NCI-H748 (cell line): ENCODE results near the gene BANF2.
A peak's percentile ranks its signal among the peaks of the same experiment; 100 is the strongest.

Experiments used
- DNase-seq: peaks from one replicate; lab custom pipeline; 2025; ENCODE audit not compliant: unreplicated experiment; lab: John Stamatoyannopoulos, UW

Gene BANF2

DNA sequence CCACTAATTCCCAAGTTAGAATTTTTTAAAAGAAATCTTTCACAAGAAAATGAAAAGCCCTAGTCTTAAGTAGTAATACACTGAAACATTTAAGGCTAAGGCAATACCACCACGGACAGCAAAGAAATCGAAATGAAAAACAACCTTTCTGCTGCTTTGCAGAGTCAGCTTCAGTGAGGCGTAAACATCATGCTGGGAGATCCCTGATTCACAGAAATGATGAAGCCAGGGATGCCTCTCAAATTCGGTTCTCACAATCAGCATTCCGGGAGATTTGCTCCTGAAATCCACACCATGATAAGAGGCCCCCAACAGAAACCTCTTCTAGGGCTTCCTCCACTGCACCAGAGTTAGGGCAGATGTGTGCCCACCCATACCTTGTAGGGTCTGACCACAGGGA, 36.3 kb upstream of the BANF2 start:
- no peak for DNase-seq

DNA sequence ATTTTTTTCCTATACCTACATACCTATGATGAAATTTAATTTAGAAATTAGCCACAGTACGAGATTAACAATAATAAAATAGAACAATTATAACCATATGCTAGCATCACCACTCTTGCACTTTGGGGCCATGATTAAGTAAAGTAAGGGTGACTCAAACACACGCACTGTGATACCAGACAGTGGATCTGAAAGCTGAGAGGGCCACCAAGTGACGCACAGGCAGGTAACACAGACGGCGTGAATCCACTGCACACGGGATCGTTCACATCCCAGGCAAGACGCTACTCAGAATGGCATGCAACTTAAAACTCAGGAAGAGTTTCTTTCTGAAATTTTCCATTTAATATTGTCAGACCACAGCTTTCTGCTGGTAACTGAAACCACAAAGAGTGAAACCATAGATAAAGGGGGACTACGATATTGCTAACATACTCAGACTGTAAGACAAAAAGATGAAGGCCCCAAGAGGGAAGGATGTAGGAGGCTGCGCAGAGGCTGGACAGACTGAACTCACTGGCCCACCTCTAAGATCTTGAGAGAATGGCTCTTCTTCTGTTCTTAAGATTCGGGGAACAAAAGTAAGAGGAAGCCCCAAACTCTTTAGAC, 35.6 kb upstream of the BANF2 start:
- no peak for DNase-seq

DNA sequence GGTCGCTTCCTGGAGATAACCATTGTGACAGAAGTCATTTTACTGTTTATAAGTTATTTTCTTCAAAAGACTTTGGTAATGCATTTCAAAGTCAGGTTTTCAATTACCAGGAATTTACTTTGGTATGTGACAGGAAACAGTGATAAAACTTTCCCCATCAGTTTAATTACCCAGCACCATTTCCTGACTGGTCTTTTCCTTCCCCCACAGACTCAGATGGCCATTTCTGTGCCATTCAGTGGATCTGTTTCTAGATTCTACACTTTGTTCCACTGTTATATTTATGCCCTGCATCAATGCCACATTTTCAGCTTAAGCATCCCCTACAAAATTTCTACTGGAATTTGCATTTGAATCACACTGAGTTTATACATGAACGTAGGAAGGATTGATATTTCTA, 34.0 kb upstream of the BANF2 start:
- DNase-seq: no peak

DNA sequence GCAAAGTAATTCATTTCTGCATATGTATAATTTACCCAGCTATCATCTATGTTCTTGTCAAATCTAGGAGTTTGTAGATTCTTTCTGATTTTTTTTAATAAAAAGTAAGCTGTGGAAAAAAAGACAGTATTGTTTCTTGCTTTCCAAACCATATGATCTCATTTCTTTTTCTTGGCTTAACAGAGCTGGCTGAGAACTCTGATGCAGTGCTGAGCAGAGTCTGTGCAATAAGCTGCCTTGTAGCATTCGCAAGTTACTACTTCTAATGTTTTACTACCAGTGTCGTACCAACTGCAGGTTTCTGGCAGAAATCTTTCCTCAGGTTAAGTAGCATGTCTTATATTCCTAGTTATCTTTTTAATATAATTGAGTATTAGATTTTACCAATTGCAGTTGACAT, 33.3 kb upstream of the BANF2 start:
- DNase-seq: no peak

DNA sequence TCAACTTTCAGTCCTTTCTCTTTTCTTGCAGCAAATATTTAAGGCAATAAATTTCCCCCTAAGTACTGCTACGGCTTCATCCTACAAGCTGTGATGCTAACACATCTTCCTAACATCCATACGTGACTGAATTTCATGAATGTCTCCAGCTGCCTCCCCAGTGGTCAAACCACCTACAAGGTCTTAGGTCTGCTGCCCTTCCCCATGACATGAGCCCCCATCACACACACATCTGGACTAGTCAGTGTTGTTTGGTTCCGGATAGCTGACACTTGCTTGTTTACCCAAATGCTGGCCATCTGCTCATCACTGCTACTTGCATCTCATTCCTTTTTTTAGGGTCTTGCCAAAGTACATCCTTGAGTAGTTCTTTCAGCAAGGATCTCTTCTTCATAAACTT, 32.3 kb upstream of the BANF2 start:
- DNase-seq: no peak

DNA sequence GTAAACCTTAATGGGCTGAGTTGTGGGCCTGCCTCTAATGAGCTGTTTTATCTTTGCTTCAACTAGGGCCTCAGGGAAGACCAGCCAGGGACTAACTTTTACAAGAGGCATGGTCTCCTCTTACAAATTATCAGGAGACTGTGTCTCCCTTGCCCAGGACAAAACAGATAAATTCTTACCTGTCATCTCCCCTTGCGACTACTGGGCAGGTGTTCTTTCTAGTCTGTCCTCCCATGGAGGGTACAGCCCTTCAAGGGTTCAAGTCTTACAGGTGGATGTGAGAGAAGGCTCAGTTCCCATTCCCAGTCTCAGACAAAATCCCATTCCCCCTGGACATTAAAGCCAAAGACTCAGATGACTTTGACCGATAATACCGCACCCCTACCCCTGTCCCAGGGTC, 31.3 kb upstream of the BANF2 start:
- DNase-seq: no peak

DNA sequence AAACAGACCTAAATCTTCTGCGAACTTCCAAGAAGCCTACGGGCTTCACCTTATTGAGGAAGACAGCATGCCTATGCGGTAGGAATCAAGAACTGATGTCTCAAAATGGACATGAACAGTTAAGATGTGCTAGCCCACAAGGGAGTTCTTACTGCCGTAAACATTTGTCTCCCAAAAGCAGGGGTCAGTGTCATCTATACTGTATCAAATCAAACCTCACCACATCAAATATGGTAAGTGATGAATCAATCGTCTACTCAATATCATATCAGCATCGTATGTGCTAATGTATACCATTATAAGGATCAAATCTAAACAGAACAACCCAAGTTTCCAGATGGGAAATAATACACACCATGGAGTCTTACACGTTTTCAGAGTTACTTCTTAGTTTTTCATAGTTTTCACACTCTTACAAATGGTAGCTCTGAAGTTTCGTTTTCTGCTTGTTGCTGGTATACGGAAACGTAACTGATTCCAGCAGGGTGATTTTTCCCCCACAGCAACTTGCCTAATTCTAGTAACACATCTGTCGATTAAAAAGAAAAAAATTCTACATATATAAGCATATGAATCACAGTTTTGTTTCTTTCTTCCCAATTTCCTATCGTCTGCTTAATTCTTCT, 30.3 kb upstream of the BANF2 start:
- DNase-seq: no peak

DNA sequence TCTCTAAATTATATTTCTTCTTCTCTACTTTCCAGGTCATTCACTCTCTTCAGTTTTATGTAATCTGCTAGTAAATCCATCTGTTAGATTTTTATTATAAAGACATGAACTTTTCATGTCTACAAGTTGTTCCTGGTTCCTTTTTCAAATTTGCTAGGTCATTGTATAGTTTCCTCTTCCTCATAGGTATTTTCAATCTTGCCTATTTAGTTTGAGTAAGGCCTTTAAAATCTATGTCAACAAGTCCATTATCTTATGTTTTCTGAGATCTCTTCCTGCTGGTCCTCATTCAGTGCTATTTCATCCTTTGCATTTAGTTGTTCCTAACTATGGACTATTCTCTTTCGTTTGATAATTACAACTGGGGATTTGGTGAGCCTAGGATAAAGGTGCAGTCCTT, 28.8 kb upstream of the BANF2 start:
- DNase-seq: no peak

DNA sequence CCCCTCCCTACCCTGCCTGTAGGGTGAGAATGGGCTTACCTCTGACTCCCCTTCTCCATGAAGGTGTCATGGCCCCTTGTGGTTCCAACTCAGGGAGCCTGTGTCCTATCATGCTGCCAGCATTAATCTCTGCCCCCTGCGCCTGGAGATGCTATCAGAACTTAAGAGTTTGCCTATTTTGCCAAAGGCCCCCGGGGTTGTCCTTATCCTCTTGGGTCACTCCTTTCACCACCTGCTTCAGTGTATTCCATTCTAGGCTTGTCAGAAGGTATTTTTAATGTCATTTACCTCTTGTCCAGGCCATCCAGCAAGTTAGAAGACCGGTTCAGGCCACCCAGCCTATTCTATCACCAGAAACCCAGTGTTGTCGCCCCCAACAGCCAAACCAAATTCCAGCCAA, 28.2 kb upstream of the BANF2 start:
- no peak for DNase-seq

DNA sequence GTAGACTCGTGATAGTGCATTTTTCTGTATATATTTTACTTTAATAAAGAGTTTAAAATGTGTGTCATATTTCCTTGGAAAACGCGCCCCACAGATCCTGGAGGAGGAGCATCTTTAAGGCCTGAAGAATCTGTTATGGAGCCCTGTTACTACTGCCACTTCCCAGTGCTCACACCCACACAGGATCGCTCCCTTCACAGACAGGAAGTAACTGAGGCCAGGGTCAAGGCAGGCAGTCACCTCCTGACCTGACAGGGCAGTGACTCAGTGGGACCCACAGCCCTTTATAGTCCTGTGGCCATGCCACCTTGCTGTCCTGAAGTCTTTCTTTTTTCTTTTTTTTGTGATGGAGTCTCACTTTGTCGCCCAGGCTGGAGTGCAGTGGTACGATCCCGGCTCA, 26.7 kb upstream of the BANF2 start:
- no peak for DNase-seq

DNA sequence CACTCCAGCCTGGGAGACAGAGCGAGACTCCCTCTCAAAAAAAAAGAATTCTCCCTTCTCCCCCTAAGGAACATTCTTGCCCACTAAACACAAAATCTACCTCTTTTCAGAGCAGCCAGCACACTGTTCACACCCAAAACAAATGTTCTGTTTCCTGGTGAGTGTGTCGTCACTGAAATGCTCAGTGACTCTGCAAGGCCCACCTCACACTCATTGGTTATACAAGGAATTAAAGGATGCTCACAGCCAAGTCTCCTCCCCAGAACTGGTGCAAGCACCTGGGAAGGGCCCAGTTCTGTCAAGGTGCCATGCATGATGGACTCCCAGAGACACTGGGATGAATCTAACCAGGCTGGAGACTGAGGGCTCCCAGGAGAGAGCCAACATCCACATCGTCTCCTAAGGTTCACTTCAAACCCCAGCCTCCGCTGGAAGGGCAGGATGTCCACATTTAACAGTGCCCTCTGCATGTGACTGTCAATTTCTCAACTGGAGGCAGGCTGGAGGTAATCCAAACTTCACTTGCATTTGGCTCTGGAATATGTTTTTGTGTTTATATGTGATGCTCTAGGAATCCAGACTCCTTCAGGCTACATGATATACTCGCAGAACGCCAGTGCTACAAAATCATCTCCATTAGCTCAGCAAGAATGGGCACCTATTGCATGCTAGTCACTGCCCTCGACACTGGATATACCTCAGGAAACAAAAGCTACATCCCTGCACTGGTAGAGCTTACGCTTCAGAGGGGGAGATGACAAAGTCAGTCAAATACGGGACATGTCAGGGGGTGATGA, 24.8 kb upstream of the BANF2 start:
- DNase-seq: no peak

DNA sequence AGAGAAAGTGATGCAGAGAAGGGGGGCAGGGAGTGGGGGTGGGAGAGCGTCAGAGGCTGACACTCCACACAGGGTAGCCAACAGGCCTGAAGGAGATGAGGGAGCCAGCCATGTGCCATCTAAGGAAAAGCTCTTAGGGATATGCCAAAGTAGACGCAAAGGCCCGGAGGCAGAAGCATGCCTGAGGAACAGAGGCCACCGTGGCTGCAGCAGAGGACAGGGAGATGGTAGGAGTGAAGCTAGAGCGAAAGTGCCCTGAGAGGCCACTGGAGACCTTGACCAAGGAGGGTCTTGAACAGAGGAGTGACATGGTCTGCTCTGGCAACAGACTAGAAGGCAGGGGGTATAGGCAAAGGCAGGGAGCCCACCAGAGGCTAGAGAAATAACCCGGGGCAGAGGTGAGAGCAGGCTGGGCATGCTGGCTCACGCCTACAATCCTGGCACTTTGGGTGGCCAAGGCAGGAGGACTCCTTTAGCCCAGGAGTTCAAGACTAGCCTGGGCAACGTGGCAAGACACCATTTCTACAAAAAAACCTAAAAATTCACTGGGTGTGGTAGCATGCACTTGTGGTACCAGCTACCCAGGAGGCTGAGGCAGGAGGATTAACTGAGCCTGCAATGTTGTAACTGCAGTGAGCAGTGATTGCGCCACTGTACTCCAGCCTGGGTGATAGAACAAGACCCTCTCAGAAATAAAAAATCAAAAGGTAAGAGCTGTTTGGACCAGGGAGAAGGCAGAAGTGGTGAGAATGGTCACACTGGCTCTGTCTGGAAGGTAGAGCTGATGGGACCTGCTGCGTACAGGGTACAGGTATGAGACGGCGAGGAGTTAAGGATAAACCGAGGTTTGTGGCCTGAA, 24.0 kb upstream of the BANF2 start:
- DNase-seq: no peak

DNA sequence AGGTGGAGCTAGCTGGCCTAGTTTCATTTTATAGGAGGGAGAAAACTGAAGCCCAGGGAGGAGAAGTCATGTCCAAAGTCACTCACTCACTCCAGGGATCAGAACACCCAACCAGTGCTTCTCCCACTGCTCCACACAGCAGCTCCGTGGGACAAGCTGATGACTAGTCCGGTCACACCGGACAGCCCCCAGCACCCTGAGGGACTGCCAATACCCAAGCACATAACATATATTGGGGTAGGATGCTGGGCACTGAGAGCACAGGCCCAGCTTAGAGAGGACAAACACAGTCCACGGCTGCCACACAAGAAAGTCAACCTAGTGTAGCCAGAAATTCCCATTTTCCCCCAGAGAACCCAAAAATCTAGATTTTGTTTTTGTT, 23.4 kb upstream of the BANF2 start:
- DNase-seq: no peak

DNA sequence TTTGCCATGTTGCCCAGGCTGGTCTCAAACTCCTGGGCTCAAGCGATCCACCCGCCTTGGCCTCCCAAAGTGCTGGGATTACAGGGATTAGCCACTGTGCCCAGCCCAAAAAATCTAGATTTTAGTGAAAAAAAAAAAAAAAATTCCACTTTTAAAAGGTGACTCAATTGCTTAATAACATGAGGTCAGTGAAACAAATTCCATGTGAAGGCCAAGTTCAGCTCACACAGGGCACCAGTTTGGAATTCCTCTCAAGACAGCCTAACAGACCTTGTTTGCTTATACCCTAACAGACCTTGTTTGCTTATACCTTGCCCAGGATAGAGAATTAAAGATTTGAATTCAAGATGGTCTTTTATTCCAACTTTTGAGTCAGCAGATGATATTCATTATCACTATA, 22.8 kb upstream of the BANF2 start:
- DNase-seq: no peak

DNA sequence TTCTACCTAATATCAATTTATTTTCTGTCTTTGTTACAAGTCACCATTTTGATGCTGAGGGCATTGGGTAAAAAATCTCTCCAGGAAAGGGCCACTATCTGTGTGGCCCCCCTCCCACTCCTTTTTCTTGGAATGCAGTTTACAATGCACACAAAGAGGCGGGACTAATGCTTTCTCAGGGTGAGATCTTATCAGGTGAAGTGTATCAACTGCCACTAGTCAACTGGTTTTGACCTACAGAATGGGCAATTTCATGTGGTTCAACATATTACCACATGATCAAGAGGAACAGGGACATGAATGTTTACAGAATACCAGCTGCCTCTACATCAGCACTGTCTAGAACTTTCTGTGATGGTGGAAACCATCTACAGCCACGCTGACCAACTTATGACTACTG, 21.5 kb upstream of the BANF2 start:
- DNase-seq: no peak

DNA sequence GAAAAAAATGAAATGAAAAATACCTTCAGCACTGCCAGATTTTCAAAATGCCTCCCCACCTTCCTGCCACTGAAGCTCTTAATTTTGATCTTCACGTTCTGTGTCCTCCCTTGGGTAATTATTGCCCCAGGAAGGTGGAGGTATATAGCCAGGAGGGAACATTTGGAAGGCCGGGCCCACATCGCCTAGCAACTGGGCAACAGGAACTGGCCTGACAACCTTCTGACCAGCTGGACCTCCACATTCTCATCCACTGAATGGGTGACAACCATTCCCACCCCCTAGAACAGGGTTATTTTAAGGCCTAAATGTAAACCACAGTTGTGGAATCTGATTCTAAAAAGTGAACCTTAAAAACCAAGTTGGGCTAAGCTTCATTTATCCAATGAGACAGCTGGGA, 20.9 kb upstream of the BANF2 start:
- no peak for DNase-seq

DNA sequence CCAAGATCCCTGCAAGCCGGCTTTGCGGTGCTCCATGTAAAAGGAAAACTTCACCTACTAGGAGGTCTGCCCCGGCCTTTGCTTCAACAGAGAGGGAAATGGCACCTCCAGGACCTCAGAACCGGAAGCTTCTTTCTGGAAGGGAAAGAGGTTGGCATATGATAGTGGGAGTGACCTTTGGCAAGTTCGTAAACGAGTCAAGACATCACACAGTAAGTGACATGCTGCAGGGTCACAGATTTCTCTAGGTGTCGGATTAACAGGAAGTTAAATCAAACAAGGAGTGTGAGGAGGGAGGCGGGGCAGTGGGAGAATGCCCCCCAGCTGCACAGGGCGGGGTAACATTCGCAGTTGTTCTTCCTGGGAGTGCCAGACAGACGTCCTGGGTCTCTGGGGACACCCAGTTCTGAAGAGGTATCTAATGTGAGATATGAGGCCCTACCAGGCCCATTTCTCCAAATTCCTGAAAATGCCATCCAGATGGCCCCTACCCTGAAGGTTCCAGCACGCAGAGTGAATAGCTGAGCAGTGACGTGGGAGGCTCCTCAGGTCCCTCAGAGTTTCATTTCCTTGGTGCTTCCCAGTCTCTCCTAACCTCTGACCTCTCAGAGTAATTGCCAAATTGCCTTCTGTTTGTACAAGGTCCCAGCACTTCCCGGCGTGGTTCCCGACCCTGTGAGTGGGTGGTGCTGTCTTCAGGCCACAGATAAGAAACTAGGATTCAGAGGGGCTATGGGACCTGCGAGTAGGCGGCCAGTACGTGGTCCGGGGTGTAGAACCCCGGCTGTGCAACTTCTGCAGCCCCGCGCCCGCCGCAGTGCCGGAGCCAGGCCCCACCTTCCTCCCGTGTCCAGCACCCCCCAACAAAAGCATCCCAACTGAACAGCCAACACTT, 19.6 kb upstream of the BANF2 start:
- DNase-seq: peak; percentile 49

DNA sequence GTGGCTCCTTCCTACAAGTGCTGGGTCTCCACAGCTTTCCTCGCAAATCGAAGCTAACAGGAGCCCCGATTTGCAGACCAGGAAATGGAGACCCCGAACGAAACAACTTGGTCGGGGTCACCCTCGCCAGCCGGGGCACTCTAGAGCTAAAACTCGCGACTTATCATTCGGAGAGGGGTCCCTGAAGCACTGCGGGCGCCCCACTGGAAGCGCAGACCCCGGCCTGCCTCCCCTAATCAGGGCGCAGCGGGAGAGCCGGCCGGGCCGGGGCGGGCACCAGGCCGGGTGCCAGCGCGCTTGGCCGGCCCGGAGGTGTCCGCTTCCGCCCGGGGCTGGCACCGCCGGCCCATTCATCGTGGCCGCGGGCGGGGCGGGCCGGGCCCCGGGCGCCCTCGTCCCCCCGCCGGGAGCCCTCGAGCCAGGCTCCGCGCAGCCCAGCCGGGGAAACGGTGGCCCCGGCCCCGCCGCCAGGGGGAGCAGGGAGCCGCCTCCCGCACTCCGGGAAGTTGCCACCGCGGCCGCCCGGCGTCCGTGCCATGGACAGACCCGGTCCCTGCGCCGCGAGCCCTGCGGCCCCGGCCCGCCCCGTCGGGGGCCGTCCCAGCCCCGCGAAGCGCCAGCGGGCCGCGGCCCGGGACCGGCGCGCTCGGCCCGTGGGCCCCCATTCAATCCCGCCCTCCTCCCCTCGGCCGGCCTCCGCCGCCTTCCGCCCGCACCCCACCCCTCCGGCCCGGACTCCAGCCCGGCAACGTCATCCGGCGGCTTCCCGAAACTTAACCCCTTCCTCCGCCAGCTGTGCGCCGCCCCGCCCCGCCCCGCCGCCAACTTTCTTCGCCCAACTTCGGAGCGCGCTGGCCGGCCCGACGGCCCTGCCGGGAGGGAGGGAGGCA, 18.7 kb upstream of the BANF2 start:
- peak; percentile 85 for DNase-seq

DNA sequence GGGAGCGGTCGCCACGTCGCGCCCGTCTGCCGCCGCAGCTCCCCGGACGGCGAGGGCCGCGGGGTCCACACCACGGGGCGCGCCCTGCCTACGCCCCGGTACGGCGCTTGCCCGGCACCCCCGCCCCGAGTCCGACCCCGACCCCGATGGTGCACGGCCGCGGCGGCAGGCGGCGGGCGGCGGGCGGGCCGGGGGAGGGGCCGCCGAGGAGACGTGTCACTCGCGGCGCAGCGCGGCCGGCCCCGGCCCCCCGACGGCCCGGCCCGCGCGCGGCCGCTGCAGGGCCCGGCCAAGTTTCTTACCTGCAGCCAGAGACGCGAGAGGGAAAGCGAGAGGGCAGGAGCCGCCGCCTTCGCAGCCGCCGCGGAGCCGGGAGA, 18.1 kb upstream of the BANF2 start:
- no peak for DNase-seq
